T-helper 17 cell (primary cell): ENCODE results near the gene C20orf144. TPM values are rescaled to one million over a fixed set of nuclear protein-coding genes. Genes with fewer than 3 reads are reported as not detected.
"Not testable (repeated sequence)": the region's sequence is repeated elsewhere in the genome, so short reads cannot be mapped to it uniquely, and the experiment has no call there.

Source experiments
- ATAC-seq: fragments of 150-1000 bp; cut with Tn5 transposase; 2 replicates; pipeline ENCODE4 v1.10.0; 2021; ENCODE audit warnings: mild to moderate bottlenecking, moderate library complexity
- DNase-seq, 3 donors: peaks; one replicate each; pipeline versions ENCODE4 v3.0.0 to v3.0.0-alpha.2; 2020 to 2021
- H3K9me3 ChIP-seq: one replicate; pipeline ENCODE4 v1.7.0; 2013; ENCODE audit warnings: low read length, mild to moderate bottlenecking; ENCODE audit not compliant: control insufficient read depth, poor library complexity, severe bottlenecking
- H3K27ac Mint-ChIP-seq: one replicate; pipeline ENCODE4 v1.8.0; 2022; ENCODE audit warnings: mild to moderate bottlenecking, moderate library complexity, mixed read lengths
- H3K27me3 Mint-ChIP-seq: one replicate; pipeline ENCODE4 v1.8.0; 2022; ENCODE audit warnings: mixed read lengths
- H3K36me3 Mint-ChIP-seq: one replicate; pipeline ENCODE4 v1.8.0; 2022; ENCODE audit warnings: low read depth, mixed read lengths
- H3K4me1 Mint-ChIP-seq: one replicate; pipeline ENCODE4 v1.8.0; 2022; ENCODE audit warnings: mild to moderate bottlenecking, mixed read lengths
- H3K4me3 Mint-ChIP-seq: one replicate; pipeline ENCODE4 v1.8.0; 2022; ENCODE audit warnings: mild to moderate bottlenecking, moderate library complexity, mixed read lengths
- total RNA-seq, 4 donors: library from RNA in 2 of 4; stranded (reverse) in 2 of 4; gene quantifications; one replicate each; pipeline ENCODE4 v1.2.3 and lab custom pipeline; 2022 to 2026

Gene C20orf144
- total RNA-seq, result under 1 TPM; 0.13 to 0.45 TPM
- total RNA-seq (lab: John Stamatoyannopoulos, UW), result 0.30 to 0.81 reads per million in 2 donors

- peaks cover 2% of the 10 kb centered on the region for H3K36me3 Mint-ChIP-seq
- H3K27me3 Mint-ChIP-seq, result no peaks in the 10 kb centered on the region
- DNase-seq (no peak), ATAC-seq (no peak)
- H3K9me3 ChIP-seq, result no peaks in the 10 kb centered on the region
- H3K27ac Mint-ChIP-seq, result peak within 1 kb of the TSS; percentile 90
- H3K4me1 Mint-ChIP-seq, result peaks cover 22% of the 10 kb centered on the region
- H3K4me3 Mint-ChIP-seq, result peak within 1 kb of the TSS; percentile 90
These were observed at the start of gene C20orf144 for GRCh38 chr20:33662172-33662571. TSS of gene C20orf144 (plus strand) at chr20:33662327. CDS start at chr20:33662346, 19 bp downstream.

- Mint-ChIP-seq H3K27ac (no peak overlapping the region), H3K36me3 (peaks cover 7% of the 10 kb centered on the region), H3K4me1 (peaks cover 18% of the 10 kb centered on the region), H3K4me3 (no peak overlapping the region), H3K27me3 (no peaks in the 10 kb centered on the region)
- DNase-seq (no peak), ATAC-seq (no peak)
- no peaks in the 10 kb centered on the region for H3K9me3 ChIP-seq
These were observed 40.3 kb upstream of the C20orf144 start for GRCh38 chr20:33621717-33622400.

GRCh38 chr20:33622705-33623365 is 39.3 kb upstream of the C20orf144 start:
- H3K4me1 Mint-ChIP-seq, result peaks cover 18% of the 10 kb centered on the region
- no peaks in the 10 kb centered on the region for H3K9me3 ChIP-seq
- peaks cover 5% of the 10 kb centered on the region for H3K36me3 Mint-ChIP-seq
- no peak for ATAC-seq
- no peak overlapping the region for H3K4me3 Mint-ChIP-seq
- H3K27me3 Mint-ChIP-seq, result no peaks in the 10 kb centered on the region
- H3K27ac Mint-ChIP-seq, result peak overlapping the region; percentile 6
- DNase-seq, result no peak

- no peak for DNase-seq
- ATAC-seq, result peak; percentile 42
- Mint-ChIP-seq H3K27ac (peak overlapping the region; percentile 70), H3K4me3 (peak overlapping the region; percentile 47), H3K4me1 (peaks cover 15% of the 10 kb centered on the region), H3K36me3 (peaks cover 5% of the 10 kb centered on the region), H3K27me3 (no peaks in the 10 kb centered on the region)
- no peaks in the 10 kb centered on the region for H3K9me3 ChIP-seq
These were observed 37.7 kb upstream of the C20orf144 start for GRCh38 chr20:33624399-33624798.

- no peak overlapping the region for H3K27ac Mint-ChIP-seq
- ATAC-seq, result no peak
- H3K27me3 Mint-ChIP-seq, result no peaks in the 10 kb centered on the region
- peaks cover 2% of the 10 kb centered on the region for H3K36me3 Mint-ChIP-seq
- no peaks in the 10 kb centered on the region for H3K9me3 ChIP-seq
- H3K4me3 Mint-ChIP-seq, result peak overlapping the region; percentile 28
- peaks cover 12% of the 10 kb centered on the region for H3K4me1 Mint-ChIP-seq
- no peak for DNase-seq
These were observed 35.9 kb upstream of the C20orf144 start for GRCh38 chr20:33626190-33626589.

- Mint-ChIP-seq H3K27ac (no peak overlapping the region), H3K4me3 (no peak overlapping the region), H3K27me3 (no peaks in the 10 kb centered on the region), H3K4me1 (peaks cover 12% of the 10 kb centered on the region), H3K36me3 (peaks cover 2% of the 10 kb centered on the region)
- DNase-seq (no peak), ATAC-seq (no peak)
- no peaks in the 10 kb centered on the region for H3K9me3 ChIP-seq
These were observed 34.4 kb upstream of the C20orf144 start for GRCh38 chr20:33627577-33628216.

- no peak for DNase-seq
- H3K9me3 ChIP-seq, result no peaks in the 10 kb centered on the region
- H3K4me3 Mint-ChIP-seq, result no peak overlapping the region
- peaks cover 2% of the 10 kb centered on the region for H3K36me3 Mint-ChIP-seq
- peaks cover 8% of the 10 kb centered on the region for H3K4me1 Mint-ChIP-seq
- no peak for ATAC-seq
- H3K27me3 Mint-ChIP-seq, result no peaks in the 10 kb centered on the region
- H3K27ac Mint-ChIP-seq, result no peak overlapping the region
These were observed 32.6 kb upstream of the C20orf144 start for GRCh38 chr20:33629533-33629932.

- Mint-ChIP-seq H3K4me1 (peaks cover 5% of the 10 kb centered on the region), H3K4me3 (no peak overlapping the region), H3K36me3 (peaks cover 2% of the 10 kb centered on the region), H3K27me3 (no peaks in the 10 kb centered on the region), H3K27ac (no peak overlapping the region)
- DNase-seq (no peak), ATAC-seq (no peak)
- no peaks in the 10 kb centered on the region for H3K9me3 ChIP-seq
These were observed 32.1 kb upstream of the C20orf144 start for GRCh38 chr20:33629979-33630378.

GRCh38 chr20:33630507-33630906 is 31.6 kb upstream of the C20orf144 start:
- H3K9me3 ChIP-seq, result no peaks in the 10 kb centered on the region
- no peaks in the 10 kb centered on the region for H3K27me3 Mint-ChIP-seq
- DNase-seq, result no peak
- peak overlapping the region; percentile 32 for H3K27ac Mint-ChIP-seq
- peaks cover 5% of the 10 kb centered on the region for H3K4me1 Mint-ChIP-seq
- peaks cover 2% of the 10 kb centered on the region for H3K36me3 Mint-ChIP-seq
- no peak for ATAC-seq
- no peak overlapping the region for H3K4me3 Mint-ChIP-seq

- peak overlapping the region; percentile 32 for H3K27ac Mint-ChIP-seq
- not testable (repeated sequence) for H3K27me3 Mint-ChIP-seq, ATAC-seq, DNase-seq, H3K4me1 Mint-ChIP-seq, H3K36me3 Mint-ChIP-seq, H3K9me3 ChIP-seq, H3K4me3 Mint-ChIP-seq
These were observed 30.2 kb upstream of the C20orf144 start for GRCh38 chr20:33631910-33632309.

GRCh38 chr20:33635341-33635740 is 26.8 kb upstream of the C20orf144 start:
- Mint-ChIP-seq H3K4me3 (no peak overlapping the region), H3K4me1 (peaks cover 5% of the 10 kb centered on the region), H3K36me3 (peaks cover 8% of the 10 kb centered on the region), H3K27ac (no peak overlapping the region), H3K27me3 (no peaks in the 10 kb centered on the region)
- DNase-seq (no peak), ATAC-seq (no peak)
- no peaks in the 10 kb centered on the region for H3K9me3 ChIP-seq

GRCh38 chr20:33636776-33637175 is 25.4 kb upstream of the C20orf144 start:
- Mint-ChIP-seq H3K36me3 (peaks cover 8% of the 10 kb centered on the region), H3K4me3 (no peak overlapping the region), H3K27ac (peak overlapping the region; percentile 51), H3K27me3 (no peaks in the 10 kb centered on the region), H3K4me1 (peaks cover 5% of the 10 kb centered on the region)
- DNase-seq (no peak), ATAC-seq (no peak)
- no peaks in the 10 kb centered on the region for H3K9me3 ChIP-seq

- no peaks in the 10 kb centered on the region for H3K9me3 ChIP-seq
- no peak for ATAC-seq
- H3K36me3 Mint-ChIP-seq, result peaks cover 9% of the 10 kb centered on the region
- no peaks in the 10 kb centered on the region for H3K27me3 Mint-ChIP-seq
- no peak overlapping the region for H3K4me3 Mint-ChIP-seq
- H3K27ac Mint-ChIP-seq, result no peak overlapping the region
- no peak for DNase-seq
- H3K4me1 Mint-ChIP-seq, result no peaks in the 10 kb centered on the region
These were observed 21.8 kb upstream of the C20orf144 start for GRCh38 chr20:33640287-33640686.
